ENCODE results near the gene MCIDAS.

- TF ChIP-seq, protein P1, sequence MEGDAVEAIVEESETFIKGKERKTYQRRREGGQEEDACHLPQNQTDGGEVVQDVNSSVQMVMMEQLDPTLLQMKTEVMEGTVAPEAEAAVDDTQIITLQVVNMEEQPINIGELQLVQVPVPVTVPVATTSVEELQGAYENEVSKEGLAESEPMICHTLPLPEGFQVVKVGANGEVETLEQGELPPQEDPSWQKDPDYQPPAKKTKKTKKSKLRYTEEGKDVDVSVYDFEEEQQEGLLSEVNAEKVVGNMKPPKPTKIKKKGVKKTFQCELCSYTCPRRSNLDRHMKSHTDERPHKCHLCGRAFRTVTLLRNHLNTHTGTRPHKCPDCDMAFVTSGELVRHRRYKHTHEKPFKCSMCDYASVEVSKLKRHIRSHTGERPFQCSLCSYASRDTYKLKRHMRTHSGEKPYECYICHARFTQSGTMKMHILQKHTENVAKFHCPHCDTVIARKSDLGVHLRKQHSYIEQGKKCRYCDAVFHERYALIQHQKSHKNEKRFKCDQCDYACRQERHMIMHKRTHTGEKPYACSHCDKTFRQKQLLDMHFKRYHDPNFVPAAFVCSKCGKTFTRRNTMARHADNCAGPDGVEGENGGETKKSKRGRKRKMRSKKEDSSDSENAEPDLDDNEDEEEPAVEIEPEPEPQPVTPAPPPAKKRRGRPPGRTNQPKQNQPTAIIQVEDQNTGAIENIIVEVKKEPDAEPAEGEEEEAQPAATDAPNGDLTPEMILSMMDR (IDR thresholded peaks at IDR 0.05), result peak in 4 of 6 experiments; percentile 42 to 65 (median 60)
- TF ChIP-seq POLR2A (IDR thresholded peaks at IDR 0.05), result peak in 1 of 2 donors; percentile 32
Observed at GRCh38 chr5:55176176-55176818, 50.8 kb downstream of the MCIDAS start.
